NCI-H2227 (cell line): Measurements from ENCODE around the gene OLFM3.

Experiments
- DNase-seq: peaks from one replicate; lab custom pipeline; 2025; ENCODE audit not compliant: unreplicated experiment; lab: John Stamatoyannopoulos, UW

The OLFM3 gene

GRCh38 chr1:101996825-101997465, at the start of gene OLFM3:
Gene OLFM3 (minus strand): TSS chr1:101996926.
- DNase-seq = peak; percentile 21

- no peak for DNase-seq
These were observed 49.0 kb upstream of the OLFM3 start for GRCh38 chr1:102045752-102046151.

GRCh38 chr1:102032534-102032933, 35.8 kb upstream of the OLFM3 start:
- DNase-seq = no peak

- DNase-seq = no peak
These were observed 22.8 kb upstream of the OLFM3 start for GRCh38 chr1:102019530-102019929.

- DNase-seq = no peak
These were observed 19.0 kb upstream of the OLFM3 start for GRCh38 chr1:102015728-102016127.

- DNase-seq = no peak
These were observed 5.3 kb upstream of the OLFM3 start for GRCh38 chr1:102002057-102002456.

- DNase-seq = no peak
These were observed 561 bp downstream of the OLFM3 start for GRCh38 chr1:101995984-101996745.

- no peak for DNase-seq
These were observed 3.0 kb downstream of the OLFM3 start for GRCh38 chr1:101993710-101994109.

GRCh38 chr1:101992821-101993575, 3.7 kb downstream of the OLFM3 start:
- DNase-seq = no peak

GRCh38 chr1:101980974-101981373, 15.8 kb downstream of the OLFM3 start:
- DNase-seq = no peak

GRCh38 chr1:101977266-101977665, 19.5 kb downstream of the OLFM3 start:
- DNase-seq = no peak

GRCh38 chr1:101976161-101976560, 20.6 kb downstream of the OLFM3 start:
- no peak for DNase-seq

GRCh38 chr1:101975371-101975770, 21.4 kb downstream of the OLFM3 start:
- no peak for DNase-seq

- no peak for DNase-seq
These were observed 22.0 kb downstream of the OLFM3 start for GRCh38 chr1:101974599-101975274.

GRCh38 chr1:101971304-101971703, 25.4 kb downstream of the OLFM3 start:
- DNase-seq = no peak

GRCh38 chr1:101967871-101968270, 28.9 kb downstream of the OLFM3 start:
- DNase-seq = no peak

- no peak for DNase-seq
These were observed 31.4 kb downstream of the OLFM3 start for GRCh38 chr1:101965341-101965740.

GRCh38 chr1:101964708-101965107, 32.0 kb downstream of the OLFM3 start:
- no peak for DNase-seq

- DNase-seq = no peak
These were observed 36.6 kb downstream of the OLFM3 start for GRCh38 chr1:101960142-101960541.

GRCh38 chr1:101959456-101959855, 37.3 kb downstream of the OLFM3 start:
- DNase-seq = no peak

- DNase-seq = no peak
These were observed 39.0 kb downstream of the OLFM3 start for GRCh38 chr1:101957771-101958170.
